T-cell (primary cell): Measurements from ENCODE around the gene OR8I2. TPM values are rescaled to one million over a fixed set of nuclear protein-coding genes. Genes with fewer than 3 reads are reported as not detected.
"Not testable (repeated sequence)": the region's sequence is repeated elsewhere in the genome, so short reads cannot be mapped to it uniquely, and the experiment has no call there.

Experiments used
- ATAC-seq, 4 experiments: fragments of 200-7000 bp in 3 of 4; fragments of 150-1000 bp in 1 of 4; cut with Tn5 transposase; replicated peaks in 1 of 4; 1 replicate in 3 of 4; 2 replicates in 1 of 4; pipeline ENCODE4 v1.10.0; 2021; ENCODE audit warnings: moderate library complexity in 3 of 4, mild to moderate bottlenecking in 2 of 4, moderate number of reproducible peaks in 1 of 4
- CTCF ChIA-PET, 2 donors: fragments of 300-600 bp; sonication (Branson Sonifier 250); formaldehyde crosslinking; loops; one replicate each; lab custom pipeline; 2022; ENCODE audit warnings: antibody characterized with exemption in 2 of 2; lab: Charles Lee
- POLR2A ChIA-PET, 2 donors: fragments of 300-600 bp; sonication (Branson Sonifier 250); formaldehyde crosslinking; loops; one replicate each; lab custom pipeline; 2022; ENCODE audit warnings: antibody characterized with exemption in 2 of 2; lab: Charles Lee
- DNase-seq, 35 experiments: peaks; one replicate each; pipeline versions ENCODE4 v3.0.0 to v3.0.0-alpha.2; 2013 to 2023
- H3K27ac ChIP-seq: one replicate; pipeline ENCODE4 v1.5.1; 2013; ENCODE audit warnings: low read length
- H3K27me3 ChIP-seq, 2 experiments: replicated peaks in 1 of 2; 1 replicate in 1 of 2; 2 replicates in 1 of 2; pipeline versions ENCODE4 v1.6.1 to v1.7.0; 2013; ENCODE audit warnings: low read length in 1 of 2, mixed read lengths in 1 of 2; ENCODE audit not compliant: control insufficient read depth in 2 of 2, insufficient read depth in 2 of 2; ENCODE audit errors: extremely low read depth in 1 of 2
- H3K36me3 ChIP-seq, 2 donors: 1 replicate in 1 of 2; 2 replicates in 1 of 2; pipeline versions ENCODE4 v1.6.1 to v1.7.0; 2013; ENCODE audit warnings: low read length in 1 of 2; ENCODE audit not compliant: control insufficient read depth in 2 of 2, insufficient read depth in 1 of 2; ENCODE audit errors: extremely low read depth in 1 of 2
- H3K4me1 ChIP-seq, 2 experiments: 1 replicate in 1 of 2; 2 replicates in 1 of 2; pipeline versions ENCODE4 v1.6.1 to v1.7.0; 2013; ENCODE audit warnings: low read length in 2 of 2, mixed read lengths in 1 of 2; ENCODE audit not compliant: insufficient read depth in 2 of 2, control insufficient read depth in 1 of 2; ENCODE audit errors: extremely low read depth in 1 of 2
- H3K4me3 ChIP-seq, 2 donors: 1 replicate in 1 of 2; 2 replicates in 1 of 2; pipeline versions ENCODE4 v1.5.1 to v1.7.0; 2013; ENCODE audit warnings: mild to moderate bottlenecking in 2 of 2, low read length in 1 of 2, moderate library complexity in 1 of 2; ENCODE audit not compliant: control insufficient read depth in 1 of 2; ENCODE audit errors: extremely low read depth in 1 of 2
- H3K9me3 ChIP-seq: 2 replicates; pipeline ENCODE4 v1.7.0; 2013
- H3K27ac Mint-ChIP-seq, 2 donors: one replicate each; pipeline ENCODE4 v1.8.0; 2020 to 2021; ENCODE audit warnings: mild to moderate bottlenecking in 2 of 2, mixed read lengths in 2 of 2
- H3K27me3 Mint-ChIP-seq, 2 donors: one replicate each; pipeline ENCODE4 v1.8.0; 2021 to 2022; ENCODE audit warnings: mixed read lengths in 2 of 2
- H3K36me3 Mint-ChIP-seq: one replicate; pipeline ENCODE4 v1.8.0; 2021; ENCODE audit warnings: mixed read lengths
- H3K4me1 Mint-ChIP-seq, 3 donors: one replicate each; pipeline ENCODE4 v1.8.0; 2020 to 2022; ENCODE audit warnings: mixed read lengths in 3 of 3, mild to moderate bottlenecking in 1 of 3
- H3K4me3 Mint-ChIP-seq, 3 donors: one replicate each; pipeline ENCODE4 v1.8.0; 2020 to 2022; ENCODE audit warnings: mild to moderate bottlenecking in 3 of 3, mixed read lengths in 3 of 3, moderate library complexity in 3 of 3
- H3K9me3 Mint-ChIP-seq, 3 donors: one replicate each; pipeline ENCODE4 v1.8.0; 2020 to 2022; ENCODE audit warnings: mixed read lengths in 3 of 3
- WGBS: methylation state at CpG from one replicate; pipeline ENCODE4 v1.1.5; 2013; ENCODE audit warnings: missing lambda C conversion rate; ENCODE audit not compliant: insufficient coverage; 5-methylcytosine and 5-hydroxymethylcytosine counted together
- total RNA-seq, 35 experiments: library from RNA in 6 of 35; stranded (reverse) in 6 of 35; fragments of 120-200 nt in 1 of 35; gene quantifications; one replicate each; pipeline versions ENCODE4 v1.2.1 to v1.2.4 and lab custom pipeline; 2013 to 2026

Gene OR8I2
- total RNA-seq, 5 donors from 2014 or later (not counting 1 experiment from before 2014, with no cell fraction given): not detected

DNA sequence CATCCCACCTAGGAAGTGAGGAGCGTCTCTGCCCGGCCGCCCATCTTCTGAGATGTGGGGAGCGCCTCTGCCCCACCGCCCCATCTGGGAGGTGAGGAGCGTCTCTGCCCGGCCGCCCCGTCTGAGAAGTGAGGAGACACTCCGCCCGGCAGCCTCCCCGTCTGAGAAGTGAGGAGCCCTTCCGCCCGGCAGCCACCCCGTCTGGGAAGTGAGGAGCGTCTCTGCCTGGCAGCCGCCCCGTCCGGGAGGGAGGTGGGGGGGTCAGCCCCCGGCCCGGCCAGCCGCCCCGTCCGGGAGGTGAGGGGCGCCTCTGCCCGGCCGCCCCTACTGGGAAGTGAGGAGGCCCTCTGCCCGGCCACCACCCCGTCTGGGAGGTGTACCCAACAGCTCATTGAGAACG is 50.6 kb downstream of the OR8I2 start:
- H3K4me3 Mint-ChIP-seq, H3K27me3 Mint-ChIP-seq, H3K27me3 ChIP-seq, H3K27ac ChIP-seq, H3K9me3 ChIP-seq, H3K36me3 ChIP-seq, ATAC-seq, H3K4me1 Mint-ChIP-seq, H3K4me3 ChIP-seq, CTCF ChIA-PET, H3K27ac Mint-ChIP-seq, DNase-seq, H3K36me3 Mint-ChIP-seq, POLR2A ChIA-PET, H3K4me1 ChIP-seq: not testable (repeated sequence)
- peaks cover 12 to 25% (median 13%) of the 10 kb centered on the region in 3 donors for H3K9me3 Mint-ChIP-seq
- WGBS: no CpG with 5 or more reads among the region's 30 CpGs

Other genes with a start within 250 kb of the OR8I2 start
- gene TRIM51, start 210.0 kb upstream of the OR8I2 start, total RNA-seq: not detected
- gene OR5W2, start 178.7 kb upstream of the OR8I2 start, total RNA-seq: not detected
- not detected for gene OR5I1, start 156.9 kb upstream of the OR8I2 start, total RNA-seq
- gene OR10AG1, start 123.4 kb upstream of the OR8I2 start, total RNA-seq: not detected
- not detected for gene OR5F1, start 98.7 kb upstream of the OR8I2 start, total RNA-seq
- gene OR5AS1, start 65.7 kb upstream of the OR8I2 start, total RNA-seq: not detected
- gene OR8H2, start 10.4 kb downstream of the OR8I2 start, total RNA-seq: not detected
- gene OR8H3, start 29.1 kb downstream of the OR8I2 start, total RNA-seq: not detected
- not detected for gene OR8J3, start 46.9 kb downstream of the OR8I2 start, total RNA-seq
- not detected for gene OR8K5, start 67.0 kb downstream of the OR8I2 start, total RNA-seq
- gene OR5J2, start 83.3 kb downstream of the OR8I2 start, total RNA-seq: not detected
- not detected for gene OR5T2, start 140.9 kb downstream of the OR8I2 start, total RNA-seq
- not detected for gene OR5T3, start 158.9 kb downstream of the OR8I2 start, total RNA-seq
- not detected for gene OR5T1, start 180.8 kb downstream of the OR8I2 start, total RNA-seq
- gene OR8H1, start 198.9 kb downstream of the OR8I2 start, total RNA-seq: not detected
- gene OR8K3, start 221.8 kb downstream of the OR8I2 start, total RNA-seq: not detected